HEK293T (cell line): ENCODE data around the gene FAF2.

Source experiments
- ELF4 ChIP-seq: fragments of 450-650 bp; IDR thresholded peaks from 2 replicates; pipeline ENCODE4 v1.6.1; 2017; ENCODE audit warnings: antibody characterized with exemption
- FOXA1 ChIP-seq: fragments of 450-650 bp; IDR thresholded peaks from 2 replicates; pipeline ENCODE4 v1.6.1; 2016; ENCODE audit warnings: mild to moderate bottlenecking
- FOXM1 ChIP-seq: fragments of 450-650 bp; IDR thresholded peaks from 2 replicates; pipeline ENCODE4 v1.6.1; 2017; ENCODE audit warnings: mild to moderate bottlenecking, borderline replicate concordance
- L3MBTL2 ChIP-seq: fragments of 450-650 bp; conservative IDR thresholded peaks from 2 replicates; pipeline ENCODE4 v1.6.1; 2016; ENCODE audit warnings: mild to moderate bottlenecking
- NFRKB ChIP-seq: fragments of 450-650 bp; IDR thresholded peaks from 2 replicates; pipeline ENCODE4 v1.6.1; 2016; ENCODE audit warnings: mild to moderate bottlenecking, moderate library complexity
- SP1 ChIP-seq: fragments of 450-650 bp; IDR thresholded peaks from 2 replicates; pipeline ENCODE4 v1.6.1; 2017
- SUZ12 ChIP-seq: fragments of 450-650 bp; IDR thresholded peaks from 2 replicates; pipeline ENCODE4 v1.6.1; 2016; ENCODE audit warnings: mild to moderate bottlenecking
- ZNF384 ChIP-seq: fragments of 450-650 bp; IDR thresholded peaks from 2 replicates; pipeline ENCODE4 v1.6.1; 2016

DNA sequence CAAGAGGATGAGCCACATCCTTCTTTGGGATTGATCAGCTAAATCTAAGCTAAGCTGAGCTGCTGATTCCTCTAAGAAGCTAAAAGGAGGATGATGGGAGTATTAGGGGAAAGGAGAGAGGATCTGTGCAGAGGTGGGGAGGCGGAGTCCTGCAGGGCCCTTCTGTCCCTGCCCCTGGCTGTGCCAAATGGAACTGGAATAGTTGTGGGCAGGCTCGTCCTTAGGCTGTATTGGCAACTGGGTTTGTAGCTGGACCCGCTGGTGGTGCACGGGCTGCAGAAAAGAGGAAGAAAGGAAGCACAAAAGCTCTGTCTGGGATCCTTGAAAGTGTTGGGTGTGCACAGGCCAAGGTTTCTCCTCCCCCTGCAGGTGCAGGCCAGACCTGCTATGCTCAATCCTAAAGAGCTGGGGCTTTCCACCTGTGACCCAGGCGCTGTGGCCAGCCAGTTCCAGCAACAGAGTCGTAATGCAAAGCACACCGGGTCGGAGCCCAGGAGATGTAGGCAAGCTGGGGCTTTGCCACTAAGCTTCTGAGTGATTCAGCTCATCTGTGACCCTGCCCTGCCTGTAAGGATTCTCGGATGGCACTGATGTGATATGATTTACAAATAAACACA lies 41.6 kb upstream of the FAF2 start:
- TF ChIP-seq FOXM1 (no peak), L3MBTL2 (no peak), ZNF384 (no peak), ELF4 (no peak), NFRKB (no peak), FOXA1 (no peak), SP1 (no peak), SUZ12 (no peak)
